ENCODE results near the gene DIP2C. TPM values are rescaled to one million over a fixed set of nuclear protein-coding genes. Genes with fewer than 3 reads are reported as not detected.
"Not testable (repeated sequence)": the region's sequence is repeated elsewhere in the genome, so short reads cannot be mapped to it uniquely, and the experiment has no call there.

Gene DIP2C
- polyA plus RNA-seq, 3 donors = 0.11 TPM; not detected in 2

GRCh38 chr10:633279-634245, 55.9 kb downstream of the DIP2C start:
- Histone ChIP-seq H3K4me3 (replicated peaks in 1 of 3; ENCODE audit: low read depth in 2 of 3, low read length in 3 of 3) (no peak overlapping the region), H3K79me2 (ENCODE audit: insufficient read depth, low read length) (no peaks in the 10 kb centered on the region), H3K27ac (ENCODE audit: low read depth in 1 of 2, low read length in 2 of 2) (no peak overlapping the region), H3K9ac (ENCODE audit: insufficient read depth, low read length, poor library complexity, severe bottlenecking) (no peak overlapping the region), H2AFZ (ENCODE audit: insufficient read depth, low read depth, low read length, poor library complexity, severe bottlenecking) (no peak overlapping the region), H3K27me3 (ENCODE audit: control insufficient read depth in 2 of 2, insufficient read depth in 2 of 2, low read length in 2 of 2) (peaks cover 0 to 44% of the 10 kb centered on the region in 2 donors), H3K4me2 (replicated peaks; ENCODE audit: extremely low read depth, low read length, poor library complexity, severe bottlenecking) (no peak overlapping the region), H3K36me3 (replicated peaks in 1 of 2; ENCODE audit: control insufficient read depth in 1 of 2, insufficient read depth in 2 of 2, low read length in 2 of 2) (no peaks in the 10 kb centered on the region), H4K20me1 (ENCODE audit: insufficient read depth, low read length) (no peaks in the 10 kb centered on the region), H3K9me3 (replicated peaks in 1 of 2; ENCODE audit: control insufficient read depth in 1 of 2, insufficient read depth in 1 of 2, low read length in 2 of 2) (peaks cover 0 to 4% of the 10 kb centered on the region in 2 donors), H3K4me1 (ENCODE audit: control insufficient read depth in 1 of 2, insufficient read depth in 2 of 2, low read length in 2 of 2) (no peaks in the 10 kb centered on the region)
- H3K36me3 Mint-ChIP-seq = no peaks in the 10 kb centered on the region
- TF ChIP-seq CTCF (IDR thresholded peaks at IDR 0.05) = no peak
- H3K4me1 Mint-ChIP-seq = no peaks in the 10 kb centered on the region
- no peak for DNase-seq
- intact Hi-C loops (cut with micrococcal nuclease) = no loop called here
- peak overlapping the region in 1 of 2 donors; percentile 46 for H3K4me3 Mint-ChIP-seq
- H3K9me3 Mint-ChIP-seq = peaks cover 0 to 13% (median 3%) of the 10 kb centered on the region in 7 donors
- peaks cover 40 to 63% (median 41%) of the 10 kb centered on the region in 3 donors for H3K27me3 Mint-ChIP-seq (ENCODE audit: low read depth in 3 of 3)
- no peak overlapping the region for H3K27ac Mint-ChIP-seq
- 97% methylated on average over 34 of the region's 39 CpGs for WGBS (ENCODE audit: insufficient coverage)

GRCh38 chr10:632807-633177, 56.7 kb downstream of the DIP2C start:
- 96% methylated on average over 12 of the region's 21 CpGs for WGBS (ENCODE audit: insufficient coverage)
- H3K4me3 ChIP-seq (replicated peaks in 1 of 3; ENCODE audit: low read depth in 2 of 3, low read length in 3 of 3); H2AFZ ChIP-seq (ENCODE audit: insufficient read depth, low read depth, low read length, poor library complexity, severe bottlenecking); H3K9ac ChIP-seq (ENCODE audit: insufficient read depth, low read length, poor library complexity, severe bottlenecking); DNase-seq; H3K9me3 ChIP-seq (replicated peaks in 1 of 2; ENCODE audit: control insufficient read depth in 1 of 2, insufficient read depth in 1 of 2, low read length in 2 of 2); H3K27ac Mint-ChIP-seq; H3K36me3 ChIP-seq (replicated peaks in 1 of 2; ENCODE audit: control insufficient read depth in 1 of 2, insufficient read depth in 2 of 2, low read length in 2 of 2); H3K4me1 Mint-ChIP-seq; H4K20me1 ChIP-seq (ENCODE audit: insufficient read depth, low read length); H3K27ac ChIP-seq (ENCODE audit: low read depth in 1 of 2, low read length in 2 of 2); H3K79me2 ChIP-seq (ENCODE audit: insufficient read depth, low read length); H3K4me1 ChIP-seq (ENCODE audit: control insufficient read depth in 1 of 2, insufficient read depth in 2 of 2, low read length in 2 of 2); H3K36me3 Mint-ChIP-seq; H3K4me2 ChIP-seq (replicated peaks; ENCODE audit: extremely low read depth, low read length, poor library complexity, severe bottlenecking); intact Hi-C loops (cut with micrococcal nuclease); H3K4me3 Mint-ChIP-seq: not testable (repeated sequence)
- peaks cover 0 to 43% of the 10 kb centered on the region in 2 donors for H3K27me3 ChIP-seq (ENCODE audit: control insufficient read depth in 2 of 2, insufficient read depth in 2 of 2, low read length in 2 of 2)
- H3K9me3 Mint-ChIP-seq = peaks cover 0 to 13% (median 3%) of the 10 kb centered on the region in 7 donors
- peaks cover 44 to 62% (median 45%) of the 10 kb centered on the region in 3 donors for H3K27me3 Mint-ChIP-seq (ENCODE audit: low read depth in 3 of 3)

- H2AFZ ChIP-seq (ENCODE audit: insufficient read depth, low read depth, low read length, poor library complexity, severe bottlenecking); H3K4me1 ChIP-seq (ENCODE audit: control insufficient read depth in 1 of 2, insufficient read depth in 2 of 2, low read length in 2 of 2); H3K4me2 ChIP-seq (replicated peaks; ENCODE audit: extremely low read depth, low read length, poor library complexity, severe bottlenecking); H3K4me3 ChIP-seq (replicated peaks in 1 of 3; ENCODE audit: low read depth in 2 of 3, low read length in 3 of 3); DNase-seq; H3K9me3 ChIP-seq (replicated peaks in 1 of 2; ENCODE audit: control insufficient read depth in 1 of 2, insufficient read depth in 1 of 2, low read length in 2 of 2); H3K27ac Mint-ChIP-seq; H3K9ac ChIP-seq (ENCODE audit: insufficient read depth, low read length, poor library complexity, severe bottlenecking); H3K4me1 Mint-ChIP-seq; H3K4me3 Mint-ChIP-seq; H4K20me1 ChIP-seq (ENCODE audit: insufficient read depth, low read length); H3K36me3 Mint-ChIP-seq; H3K36me3 ChIP-seq (replicated peaks in 1 of 2; ENCODE audit: control insufficient read depth in 1 of 2, insufficient read depth in 2 of 2, low read length in 2 of 2); H3K79me2 ChIP-seq (ENCODE audit: insufficient read depth, low read length); intact Hi-C loops (cut with micrococcal nuclease); H3K27ac ChIP-seq (ENCODE audit: low read depth in 1 of 2, low read length in 2 of 2): not testable (repeated sequence)
- Mint-ChIP-seq H3K27me3 (ENCODE audit: low read depth in 3 of 3) (peaks cover 43 to 62% (median 45%) of the 10 kb centered on the region in 3 donors), H3K9me3 (peaks cover 0 to 10% (median 3%) of the 10 kb centered on the region in 7 donors)
- 94% methylated on average over 12 of the region's 51 CpGs for WGBS (ENCODE audit: insufficient coverage)
- H3K27me3 ChIP-seq (ENCODE audit: control insufficient read depth in 2 of 2, insufficient read depth in 2 of 2, low read length in 2 of 2) = peaks cover 0 to 43% of the 10 kb centered on the region in 2 donors
Measured at GRCh38 chr10:632155-632806, 57.2 kb downstream of the DIP2C start.

Measured in CD14-positive monocyte (primary cell).